LNCaP clone FGC (cell line): Measurements from ENCODE around the gene MAML2.
A peak's percentile ranks its signal among the peaks of the same experiment; 100 is the strongest.

Experiments used
- DNase-seq: peaks from one replicate; pipeline ENCODE4 v3.0.0-alpha.2; 2011; ENCODE audit warnings: low read depth
- H3K4me3 ChIP-seq: 2 replicates; pipeline ENCODE4 v1.5.1; 2011; ENCODE audit warnings: mild to moderate bottlenecking, low read depth, low read length, control low read depth
- CTCF ChIP-seq: IDR thresholded peaks from 2 replicates; pipeline ENCODE4 v1.5.1; 2012; ENCODE audit warnings: mild to moderate bottlenecking; ENCODE audit not compliant: control insufficient read depth, insufficient read depth; ENCODE audit errors: extremely low read depth

MAML2 gene

GRCh38 chr11:96144553-96144952 is 198.4 kb downstream of the MAML2 start:
- no peak for TF ChIP-seq CTCF
- DNase-seq = no peak

DNA sequence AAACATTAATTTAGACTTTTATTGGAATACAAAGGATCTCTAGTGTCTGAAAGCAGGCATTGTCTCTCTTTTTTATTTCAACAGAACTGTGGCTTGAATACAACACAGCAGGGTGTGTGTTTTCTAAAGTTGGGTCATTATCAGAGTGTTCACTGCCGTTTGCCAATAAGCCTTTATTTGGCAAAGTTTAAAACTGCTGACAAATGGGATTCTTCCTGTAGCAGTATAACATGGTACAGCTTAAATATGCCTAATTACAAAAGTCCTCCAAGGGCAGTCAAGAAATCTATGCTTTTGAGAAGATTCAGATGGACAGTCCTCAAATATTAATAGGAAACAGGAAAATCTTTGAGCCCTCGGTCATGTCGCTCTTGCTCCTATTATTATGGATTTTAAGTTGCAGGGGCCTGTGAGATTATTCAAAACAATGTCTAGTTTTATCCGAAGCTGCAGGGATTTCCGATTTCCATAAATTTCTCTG is 199.9 kb downstream of the MAML2 start:
- no peak overlapping the region for H3K4me3 ChIP-seq
- DNase-seq = peak; percentile 63
- no peak for TF ChIP-seq CTCF

More at GRCh38 chr11:96144553-96144952, 198.4 kb downstream of the MAML2 start:
- H3K4me3 ChIP-seq = no peak overlapping the region

- TF ChIP-seq CTCF = no peak
- no peak overlapping the region for H3K4me3 ChIP-seq
- DNase-seq = no peak
These were observed 201.4 kb downstream of the MAML2 start for GRCh38 chr11:96141626-96142025.

DNA sequence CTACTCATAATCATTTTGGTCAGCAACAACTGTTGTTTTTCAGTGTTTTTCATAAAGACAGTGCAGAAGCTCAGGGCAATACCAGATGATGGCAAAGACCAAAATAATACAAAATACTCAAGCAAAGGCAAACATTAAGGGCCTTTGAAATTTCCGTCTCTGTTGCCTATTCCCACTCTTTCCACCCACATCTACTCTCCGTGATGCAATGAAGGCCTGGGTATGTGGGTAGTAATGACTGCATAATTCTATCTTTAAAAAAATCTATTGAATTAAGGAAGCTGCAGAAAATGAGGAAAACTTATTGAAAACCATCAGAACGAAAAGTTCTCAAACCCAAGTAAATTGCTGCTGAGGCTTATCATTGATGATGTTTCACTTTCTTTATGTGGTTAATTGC is 203.3 kb downstream of the MAML2 start:
- TF ChIP-seq CTCF = no peak
- no peak overlapping the region for H3K4me3 ChIP-seq
- DNase-seq = no peak

DNA sequence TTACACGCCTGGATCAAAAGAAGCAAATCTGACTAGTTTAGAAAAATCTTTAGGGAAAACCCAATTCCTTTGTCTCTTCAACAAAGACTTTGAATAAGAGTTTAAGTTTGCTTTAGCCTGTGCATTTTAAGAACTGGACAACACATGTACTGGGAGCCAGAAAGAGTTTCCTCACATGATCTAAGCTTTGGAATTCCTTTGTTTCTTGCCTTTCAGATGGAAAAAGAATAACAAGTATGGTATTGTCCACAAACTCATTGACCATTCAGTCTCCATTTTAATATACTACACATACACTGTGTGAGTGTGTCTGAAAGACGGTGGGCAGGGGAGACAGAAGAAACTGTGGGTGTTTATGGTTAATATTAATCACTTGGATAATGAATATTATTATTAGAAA is 205.6 kb downstream of the MAML2 start:
- no peak for DNase-seq
- TF ChIP-seq CTCF = no peak
- H3K4me3 ChIP-seq = no peak overlapping the region

DNA sequence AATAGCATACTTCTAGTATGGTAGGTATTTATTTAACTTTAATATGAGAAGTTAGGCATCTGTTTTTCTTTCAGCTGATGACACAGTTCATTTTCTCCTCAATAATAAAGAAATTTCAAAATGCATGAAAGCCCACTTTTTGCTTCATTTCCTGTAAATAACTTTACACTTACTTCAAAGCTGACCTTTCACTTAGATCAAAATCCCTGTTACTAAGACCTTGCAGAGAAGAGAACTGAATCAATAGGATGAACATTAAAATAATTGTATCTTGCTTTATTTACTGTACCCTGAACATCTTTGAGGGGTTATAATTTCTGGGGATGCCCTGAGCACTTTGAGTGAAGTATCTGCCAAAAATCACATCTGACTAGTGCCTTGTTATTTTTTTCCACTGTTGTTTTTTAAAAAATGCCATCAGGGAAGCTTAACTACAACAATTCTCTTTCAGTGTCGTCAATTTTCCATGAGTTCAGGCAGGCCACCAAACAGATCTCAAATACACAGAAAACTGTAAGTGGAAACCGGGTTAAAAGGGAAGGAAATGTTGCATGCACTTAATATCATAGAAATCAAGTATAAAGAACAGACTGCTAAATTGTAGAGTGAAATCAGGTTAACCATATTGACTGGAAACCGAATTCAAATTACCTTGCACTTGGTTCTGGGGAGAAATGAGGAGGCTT is 206.2 kb downstream of the MAML2 start:
- no peak overlapping the region for H3K4me3 ChIP-seq
- no peak for DNase-seq
- TF ChIP-seq CTCF = no peak

DNA sequence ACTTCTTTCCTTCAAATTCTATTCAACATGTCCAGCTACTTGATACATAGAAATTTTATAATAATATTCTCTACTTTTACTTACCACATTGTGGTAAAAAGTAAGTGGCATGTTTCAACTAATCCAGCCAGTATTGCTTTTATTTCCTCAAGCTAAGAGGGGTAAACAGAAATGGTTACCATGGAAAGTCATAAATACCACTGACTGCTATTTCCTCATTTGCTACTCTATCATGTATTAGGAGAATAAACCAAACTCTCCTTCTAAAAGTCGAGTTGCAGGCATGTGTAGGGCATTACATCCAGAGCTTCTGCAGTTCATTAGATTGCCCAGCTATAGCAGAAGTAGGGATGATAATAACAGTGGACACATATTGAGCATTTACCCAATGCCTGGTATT is 208.4 kb downstream of the MAML2 start:
- DNase-seq = no peak
- H3K4me3 ChIP-seq = no peak overlapping the region
- no peak for TF ChIP-seq CTCF
